ENCODE results near the gene WDR17.
A peak's percentile ranks its signal among the peaks of the same experiment; 100 is the strongest.

Gene WDR17

GRCh38 chr4:176052744-176053143 is 12.9 kb upstream of the WDR17 start:
- TF ChIP-seq ZNF274 (IDR thresholded peaks at IDR 0.05; ENCODE audit: low read depth, low read length), result no peak
- no peak overlapping the region for H3K4me3 ChIP-seq (ENCODE audit: low read length)

GRCh38 chr4:176053785-176054184 is 11.9 kb upstream of the WDR17 start:
- no peak overlapping the region for H3K4me3 ChIP-seq (ENCODE audit: low read length)
- TF ChIP-seq ZNF274 (IDR thresholded peaks at IDR 0.05; ENCODE audit: low read depth, low read length), result no peak

- H3K4me3 ChIP-seq (ENCODE audit: low read length), result no peak overlapping the region
- no peak for TF ChIP-seq ZNF274 (IDR thresholded peaks at IDR 0.05; ENCODE audit: low read depth, low read length)
Observed at GRCh38 chr4:176054942-176055341, 10.7 kb upstream of the WDR17 start.

GRCh38 chr4:176063718-176064117 is 1.9 kb upstream of the WDR17 start:
- H3K4me3 ChIP-seq (ENCODE audit: low read length), result no peak overlapping the region
- no peak for TF ChIP-seq ZNF274 (IDR thresholded peaks at IDR 0.05; ENCODE audit: low read depth, low read length)

- no peak for TF ChIP-seq ZNF274 (IDR thresholded peaks at IDR 0.05; ENCODE audit: low read depth, low read length)
- H3K4me3 ChIP-seq (ENCODE audit: low read length), result no peak overlapping the region
Observed at GRCh38 chr4:176064539-176064938, 1.1 kb upstream of the WDR17 start.

- no peak overlapping the region for H3K4me3 ChIP-seq (ENCODE audit: low read length)
- TF ChIP-seq ZNF274 (IDR thresholded peaks at IDR 0.05; ENCODE audit: low read depth, low read length), result no peak
Observed at GRCh38 chr4:176066757-176067156, 1.1 kb downstream of the WDR17 start.

GRCh38 chr4:176077561-176077960 is 11.9 kb downstream of the WDR17 start:
- H3K4me3 ChIP-seq (ENCODE audit: low read length), result no peak overlapping the region
- TF ChIP-seq ZNF274 (IDR thresholded peaks at IDR 0.05; ENCODE audit: low read depth, low read length), result no peak

- no peak overlapping the region for H3K4me3 ChIP-seq (ENCODE audit: low read length)
- TF ChIP-seq ZNF274 (IDR thresholded peaks at IDR 0.05; ENCODE audit: low read depth, low read length), result no peak
Observed at GRCh38 chr4:176084769-176085168, 19.1 kb downstream of the WDR17 start.

GRCh38 chr4:176090115-176090514 is 24.5 kb downstream of the WDR17 start:
- H3K4me3 ChIP-seq (ENCODE audit: low read length), result no peak overlapping the region
- no peak for TF ChIP-seq ZNF274 (IDR thresholded peaks at IDR 0.05; ENCODE audit: low read depth, low read length)

- no peak for TF ChIP-seq ZNF274 (IDR thresholded peaks at IDR 0.05; ENCODE audit: low read depth, low read length)
- H3K4me3 ChIP-seq (ENCODE audit: low read length), result no peak overlapping the region
Observed at GRCh38 chr4:176099314-176099713, 33.7 kb downstream of the WDR17 start.

GRCh38 chr4:176102414-176103063 is 36.9 kb downstream of the WDR17 start:
- H3K4me3 ChIP-seq (ENCODE audit: low read length), result no peak overlapping the region
- no peak for TF ChIP-seq ZNF274 (IDR thresholded peaks at IDR 0.05; ENCODE audit: low read depth, low read length)

- no peak for TF ChIP-seq ZNF274 (IDR thresholded peaks at IDR 0.05; ENCODE audit: low read depth, low read length)
- no peak overlapping the region for H3K4me3 ChIP-seq (ENCODE audit: low read length)
Observed at GRCh38 chr4:176107695-176108094, 42.1 kb downstream of the WDR17 start.

- no peak for TF ChIP-seq ZNF274 (IDR thresholded peaks at IDR 0.05; ENCODE audit: low read depth, low read length)
- peak overlapping the region; percentile 42; the same call in 1 of the 2 replicates for H3K4me3 ChIP-seq (ENCODE audit: low read length)
Observed at GRCh38 chr4:176123710-176124407, 58.2 kb downstream of the WDR17 start.

- no peak overlapping the region for H3K4me3 ChIP-seq (ENCODE audit: low read length)
- no peak for TF ChIP-seq ZNF274 (IDR thresholded peaks at IDR 0.05; ENCODE audit: low read depth, low read length)
Observed at GRCh38 chr4:176125063-176125462, 59.4 kb downstream of the WDR17 start.

- no peak for TF ChIP-seq ZNF274 (IDR thresholded peaks at IDR 0.05; ENCODE audit: low read depth, low read length)
- no peak overlapping the region for H3K4me3 ChIP-seq (ENCODE audit: low read length)
Observed at GRCh38 chr4:176134670-176135069, 69.0 kb downstream of the WDR17 start.
